Osteoblast (primary cell): ENCODE measurements around the gene S100P. TPM values are rescaled to one million over a fixed set of nuclear protein-coding genes. Genes with fewer than 3 reads are reported as not detected.

Experiments
- DNase-seq: peaks from one replicate; pipeline ENCODE4 v3.0.0; 2011; ENCODE audit warnings: low spot score, mixed read lengths; ENCODE audit not compliant: insufficient read length; ENCODE audit errors: missing footprints
- H2AFZ ChIP-seq: 2 replicates; pipeline ENCODE4 v1.6.0; 2011; ENCODE audit warnings: mild to moderate bottlenecking, low read length
- H3K27ac ChIP-seq: 2 replicates; pipeline ENCODE4 v1.5.1; 2011; ENCODE audit warnings: mild to moderate bottlenecking, low read depth, low read length, moderate library complexity
- H3K27me3 ChIP-seq: 2 replicates; pipeline ENCODE4 v1.6.0; 2012; ENCODE audit warnings: mild to moderate bottlenecking, control low read depth, inconsistent platforms, low read length, moderate library complexity; ENCODE audit not compliant: insufficient read depth
- H3K36me3 ChIP-seq: 2 replicates; pipeline ENCODE4 v1.5.1; 2011; ENCODE audit warnings: mild to moderate bottlenecking, low read length, control low read depth, moderate library complexity; ENCODE audit not compliant: insufficient read depth
- H3K4me1 ChIP-seq: 2 replicates; pipeline ENCODE4 v1.5.1; 2011; ENCODE audit warnings: mild to moderate bottlenecking, low read length, control low read depth, moderate library complexity; ENCODE audit not compliant: insufficient read depth
- H3K4me2 ChIP-seq: 2 replicates; pipeline ENCODE4 v1.6.0; 2011; ENCODE audit warnings: mild to moderate bottlenecking, low read length; ENCODE audit not compliant: insufficient read depth
- H3K4me3 ChIP-seq: fragments of 200-600 bp; sonication (generic); 3 replicates; pipeline ENCODE4 v1.5.1; 2012; ENCODE audit warnings: mild to moderate bottlenecking, low read length, inconsistent platforms; ENCODE audit not compliant: insufficient read depth
- H3K79me2 ChIP-seq: 2 replicates; pipeline ENCODE4 v1.6.0; 2012; ENCODE audit warnings: mild to moderate bottlenecking, low read length, control low read depth, inconsistent platforms; ENCODE audit not compliant: insufficient read depth
- H3K9me3 ChIP-seq: 2 replicates; pipeline ENCODE4 v1.5.1; 2011; ENCODE audit warnings: low read depth, low read length, control low read depth
- H4K20me1 ChIP-seq: 2 replicates; pipeline ENCODE4 v1.6.0; 2012; ENCODE audit warnings: mild to moderate bottlenecking, low read length, control low read depth; ENCODE audit not compliant: insufficient read depth
- total RNA-seq: library from RNA; depleted of rRNA; stranded (reverse); fragments of >200 nt; gene quantifications from 2 replicates; pipeline ENCODE4 v1.2.3, GENCODE V29; 2012
- TF ChIP-seq, protein P1 (sequence below): IDR thresholded peaks from 2 replicates; pipeline ENCODE4 v1.5.1; 2011; ENCODE audit warnings: mild to moderate bottlenecking, low read depth, low read length, moderate library complexity; ENCODE audit errors: extremely low read depth

The S100P gene
- total RNA-seq, 1 donor: 0.36 TPM

DNA sequence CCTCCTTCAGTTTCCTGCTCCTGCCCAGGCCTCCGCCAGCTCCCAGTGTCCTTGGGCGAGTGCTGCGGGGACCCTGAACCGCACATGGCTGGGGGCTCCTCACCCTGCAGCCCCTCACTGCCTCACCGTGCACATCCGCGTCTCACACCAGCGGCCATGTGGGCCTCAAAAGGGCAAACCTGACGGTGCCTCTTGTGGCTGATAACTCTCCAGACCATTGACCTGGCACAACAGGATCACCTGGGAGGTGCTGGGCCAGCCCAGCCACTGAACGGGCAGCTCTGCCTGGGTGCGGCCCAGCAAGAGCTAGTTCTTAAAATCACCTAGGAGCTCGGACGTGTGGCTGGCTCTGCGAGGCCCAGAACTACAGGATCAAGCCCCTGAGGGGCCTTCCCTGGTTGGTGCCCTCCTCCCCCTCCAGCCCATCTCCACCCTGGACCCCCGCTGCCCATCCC is 4.1 kb upstream of the S100P start:
- no peak for DNase-seq
- H3K36me3 ChIP-seq: no peaks in the 10 kb centered on the region
- peak overlapping the region; percentile 65 for H3K4me3 ChIP-seq
- H3K27ac ChIP-seq: peak overlapping the region; percentile 81
- TF ChIP-seq, protein P1, sequence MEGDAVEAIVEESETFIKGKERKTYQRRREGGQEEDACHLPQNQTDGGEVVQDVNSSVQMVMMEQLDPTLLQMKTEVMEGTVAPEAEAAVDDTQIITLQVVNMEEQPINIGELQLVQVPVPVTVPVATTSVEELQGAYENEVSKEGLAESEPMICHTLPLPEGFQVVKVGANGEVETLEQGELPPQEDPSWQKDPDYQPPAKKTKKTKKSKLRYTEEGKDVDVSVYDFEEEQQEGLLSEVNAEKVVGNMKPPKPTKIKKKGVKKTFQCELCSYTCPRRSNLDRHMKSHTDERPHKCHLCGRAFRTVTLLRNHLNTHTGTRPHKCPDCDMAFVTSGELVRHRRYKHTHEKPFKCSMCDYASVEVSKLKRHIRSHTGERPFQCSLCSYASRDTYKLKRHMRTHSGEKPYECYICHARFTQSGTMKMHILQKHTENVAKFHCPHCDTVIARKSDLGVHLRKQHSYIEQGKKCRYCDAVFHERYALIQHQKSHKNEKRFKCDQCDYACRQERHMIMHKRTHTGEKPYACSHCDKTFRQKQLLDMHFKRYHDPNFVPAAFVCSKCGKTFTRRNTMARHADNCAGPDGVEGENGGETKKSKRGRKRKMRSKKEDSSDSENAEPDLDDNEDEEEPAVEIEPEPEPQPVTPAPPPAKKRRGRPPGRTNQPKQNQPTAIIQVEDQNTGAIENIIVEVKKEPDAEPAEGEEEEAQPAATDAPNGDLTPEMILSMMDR: no peak
- H3K4me1 ChIP-seq: peaks cover 20% of the 10 kb centered on the region
- no peaks in the 10 kb centered on the region for H4K20me1 ChIP-seq
- no peaks in the 10 kb centered on the region for H3K9me3 ChIP-seq
- no peaks in the 10 kb centered on the region for H3K27me3 ChIP-seq
- H2AFZ ChIP-seq: peak overlapping the region; percentile 97
- H3K4me2 ChIP-seq: peak overlapping the region; percentile 84
- no peaks in the 10 kb centered on the region for H3K79me2 ChIP-seq

DNA sequence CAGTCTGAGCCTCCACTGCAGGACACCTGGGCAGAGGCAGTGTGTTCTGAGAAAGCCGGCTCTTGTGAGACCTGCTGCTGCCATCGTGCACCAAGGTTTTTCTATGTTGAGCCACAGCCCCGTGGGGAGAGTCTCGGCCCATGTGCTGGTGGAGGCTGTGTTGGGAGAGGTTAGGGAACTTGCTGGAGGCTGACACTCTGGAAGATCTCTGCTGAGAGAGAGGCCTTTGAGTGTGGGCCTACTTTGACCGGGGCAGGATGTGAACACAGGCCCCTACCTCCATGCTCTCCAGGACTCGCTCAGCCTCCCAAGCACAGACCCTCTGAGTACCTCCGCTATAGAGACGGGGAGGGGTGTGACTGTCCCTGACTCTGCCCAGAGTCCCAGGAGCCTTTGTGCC is 1.3 kb upstream of the S100P start:
- H3K4me1 ChIP-seq: peaks cover 20% of the 10 kb centered on the region
- H2AFZ ChIP-seq: peak overlapping the region; percentile 46
- H3K27me3 ChIP-seq: no peaks in the 10 kb centered on the region
- no peaks in the 10 kb centered on the region for H3K79me2 ChIP-seq
- no peak for DNase-seq
- no peaks in the 10 kb centered on the region for H3K36me3 ChIP-seq
- TF ChIP-seq, protein P1: no peak
- H3K4me3 ChIP-seq: no peak overlapping the region
- H3K27ac ChIP-seq: no peak overlapping the region
- H3K9me3 ChIP-seq: no peaks in the 10 kb centered on the region
- H3K4me2 ChIP-seq: no peak overlapping the region
- H4K20me1 ChIP-seq: no peaks in the 10 kb centered on the region

DNA sequence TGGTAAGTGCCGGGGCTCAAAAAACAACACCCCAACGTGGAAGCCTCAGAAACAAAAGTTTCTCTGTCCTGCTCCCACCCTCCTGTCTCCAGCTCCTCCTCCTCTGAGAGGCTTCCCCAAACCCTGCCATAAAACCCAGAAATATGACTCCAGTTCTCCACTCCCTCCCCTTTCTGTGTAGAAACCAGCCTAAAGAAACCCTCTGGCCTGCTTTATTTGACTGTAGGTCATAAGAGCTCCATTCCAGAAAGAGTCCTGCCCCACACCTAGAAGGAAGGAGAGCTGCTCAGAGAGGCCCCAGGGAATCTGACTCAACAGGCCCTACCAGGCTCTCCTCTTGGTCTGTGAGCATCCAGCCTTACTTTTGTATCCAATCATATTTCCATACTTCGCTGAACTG is 872 bp upstream of the S100P start:
- no peaks in the 10 kb centered on the region for H4K20me1 ChIP-seq
- no peak for DNase-seq
- no peaks in the 10 kb centered on the region for H3K79me2 ChIP-seq
- H2AFZ ChIP-seq: peak overlapping the region; percentile 46
- TF ChIP-seq, protein P1: no peak
- H3K4me1 ChIP-seq: peaks cover 20% of the 10 kb centered on the region
- H3K27ac ChIP-seq: no peak overlapping the region
- H3K9me3 ChIP-seq: no peaks in the 10 kb centered on the region
- H3K27me3 ChIP-seq: no peaks in the 10 kb centered on the region
- no peaks in the 10 kb centered on the region for H3K36me3 ChIP-seq
- no peak overlapping the region for H3K4me3 ChIP-seq
- H3K4me2 ChIP-seq: no peak overlapping the region

DNA sequence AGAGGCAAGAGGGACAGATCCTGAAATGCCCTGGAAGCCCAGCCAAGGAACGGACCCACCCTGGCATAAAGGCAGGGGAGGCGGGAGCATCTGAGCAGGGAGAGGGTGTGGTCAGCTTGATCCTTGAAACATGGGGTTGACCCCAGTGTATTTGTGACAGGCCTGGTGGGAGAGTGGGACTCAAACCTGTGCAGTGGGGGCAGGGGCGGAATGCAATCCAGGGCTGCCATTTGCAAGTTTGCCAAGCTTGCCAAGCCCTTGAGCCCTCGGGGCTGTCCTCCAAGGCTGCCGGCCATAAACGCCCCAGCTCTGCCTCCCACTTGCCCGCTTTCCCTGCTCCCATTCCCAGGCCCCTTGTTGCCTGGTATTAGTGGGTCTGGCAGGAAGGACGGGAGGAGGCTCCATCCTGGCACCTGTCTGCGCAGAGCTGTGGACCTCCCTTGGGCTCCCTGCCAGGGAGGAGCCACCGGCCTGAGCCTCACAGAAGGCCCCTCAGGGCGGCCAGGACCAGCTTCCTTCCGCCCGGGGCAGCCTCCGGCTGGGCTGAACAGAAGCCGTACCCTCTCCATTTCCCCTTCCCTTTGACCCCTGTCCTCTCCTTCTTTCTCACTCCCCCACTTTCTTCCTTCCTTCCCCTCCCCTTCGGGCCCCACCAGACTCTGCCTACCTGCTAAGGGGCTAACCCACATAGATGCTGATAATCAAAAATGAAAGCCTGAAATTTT is 661 bp downstream of the S100P start:
- no peaks in the 10 kb centered on the region for H3K36me3 ChIP-seq
- H4K20me1 ChIP-seq: no peaks in the 10 kb centered on the region
- H3K4me2 ChIP-seq: no peak overlapping the region
- TF ChIP-seq, protein P1: no peak
- no peaks in the 10 kb centered on the region for H3K9me3 ChIP-seq
- H3K79me2 ChIP-seq: no peaks in the 10 kb centered on the region
- H3K27ac ChIP-seq: no peak overlapping the region
- no peak overlapping the region for H3K4me3 ChIP-seq
- no peak overlapping the region for H2AFZ ChIP-seq
- DNase-seq: no peak
- H3K4me1 ChIP-seq: peaks cover 8% of the 10 kb centered on the region
- no peaks in the 10 kb centered on the region for H3K27me3 ChIP-seq
